DMS153 (cell line): Measurements from ENCODE around the gene C16orf90.

Experiments used
- DNase-seq: peaks from one replicate; lab custom pipeline; 2025; lab: John Stamatoyannopoulos, UW

Gene C16orf90

DNA sequence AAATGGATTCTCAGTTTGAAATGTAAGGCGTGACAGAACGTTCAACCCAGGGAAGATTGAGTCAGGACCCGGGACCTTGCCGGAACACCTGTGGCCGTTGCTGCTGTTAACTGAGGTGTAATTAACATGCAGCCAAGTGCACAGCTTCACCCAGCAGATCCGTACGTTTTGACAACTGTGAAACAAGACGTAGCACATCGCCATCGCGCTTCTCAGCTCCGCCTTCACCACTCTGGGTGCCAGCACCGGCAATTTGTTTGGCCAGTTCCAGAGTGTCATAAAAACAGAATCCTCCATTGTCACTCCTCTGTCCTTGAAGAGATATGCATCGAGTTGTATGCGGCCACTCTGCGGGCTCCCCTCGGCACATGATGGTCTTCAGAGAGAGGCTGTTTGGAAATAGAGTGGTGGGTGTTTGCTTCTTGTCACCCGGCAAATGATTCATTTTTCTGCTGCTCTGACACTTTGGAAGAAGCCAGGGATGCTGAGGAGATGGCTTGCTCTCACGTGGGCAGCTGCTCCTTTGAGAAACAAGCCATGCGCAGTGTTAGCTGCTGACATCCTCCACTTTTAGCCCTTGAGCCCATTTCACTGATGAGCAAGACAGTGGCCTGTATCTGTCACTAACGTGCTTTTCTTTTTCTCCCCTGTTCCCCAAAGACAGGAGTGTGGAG lies 29.2 kb downstream of the C16orf90 start:
- DNase-seq, result no peak

GRCh38 chr16:3465301-3465700 lies 30.0 kb downstream of the C16orf90 start:
- no peak for DNase-seq

- no peak for DNase-seq
These were observed 34.1 kb downstream of the C16orf90 start for GRCh38 chr16:3461151-3461550.

GRCh38 chr16:3460585-3460984 lies 34.7 kb downstream of the C16orf90 start:
- no peak for DNase-seq

DNA sequence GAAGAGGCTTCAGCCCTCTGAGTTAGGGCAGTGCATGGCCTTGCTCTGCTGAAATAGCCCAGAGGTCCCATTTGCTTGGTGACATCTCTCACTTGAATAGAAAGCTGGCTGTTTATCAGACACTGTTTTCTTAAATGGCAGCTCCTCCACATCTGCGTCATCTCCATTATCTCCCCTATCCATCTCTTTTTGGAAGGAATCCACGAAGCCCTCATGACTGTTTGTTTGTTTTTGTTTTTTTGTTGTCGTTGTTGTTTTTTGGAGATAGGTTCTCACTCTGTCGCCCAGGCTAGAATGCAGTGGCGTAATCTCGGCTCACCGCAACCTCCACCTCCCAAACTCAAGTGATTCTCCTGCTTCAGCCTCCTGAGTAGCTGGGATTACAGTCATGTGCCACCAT lies 35.2 kb downstream of the C16orf90 start:
- DNase-seq, result no peak

- no peak for DNase-seq
These were observed 35.7 kb downstream of the C16orf90 start for GRCh38 chr16:3459401-3460090.

DNA sequence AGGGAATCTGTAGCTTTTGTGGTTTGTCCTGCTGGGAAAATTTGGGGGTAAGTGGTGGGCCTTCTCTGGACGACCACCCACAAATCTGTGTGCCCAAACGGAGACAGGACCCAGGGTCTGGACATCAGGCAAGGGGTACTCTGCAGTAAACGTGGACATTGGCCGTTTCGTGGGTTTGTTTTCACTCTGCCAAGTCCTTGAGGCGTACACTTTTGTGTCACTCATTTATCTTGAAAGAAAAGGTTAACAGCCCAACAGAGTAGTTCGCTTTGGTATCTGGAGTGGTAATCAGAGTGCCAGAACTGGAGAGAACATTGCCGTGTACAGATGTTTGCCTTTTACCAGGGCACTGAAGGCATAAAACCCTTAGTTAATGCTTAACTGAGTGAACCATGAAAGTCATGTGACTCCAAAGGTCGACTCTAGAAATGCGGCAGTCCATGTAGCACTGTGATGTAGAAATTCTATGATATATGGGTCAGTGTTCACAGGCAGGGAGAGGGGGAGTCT lies 36.4 kb downstream of the C16orf90 start:
- no peak for DNase-seq

DNA sequence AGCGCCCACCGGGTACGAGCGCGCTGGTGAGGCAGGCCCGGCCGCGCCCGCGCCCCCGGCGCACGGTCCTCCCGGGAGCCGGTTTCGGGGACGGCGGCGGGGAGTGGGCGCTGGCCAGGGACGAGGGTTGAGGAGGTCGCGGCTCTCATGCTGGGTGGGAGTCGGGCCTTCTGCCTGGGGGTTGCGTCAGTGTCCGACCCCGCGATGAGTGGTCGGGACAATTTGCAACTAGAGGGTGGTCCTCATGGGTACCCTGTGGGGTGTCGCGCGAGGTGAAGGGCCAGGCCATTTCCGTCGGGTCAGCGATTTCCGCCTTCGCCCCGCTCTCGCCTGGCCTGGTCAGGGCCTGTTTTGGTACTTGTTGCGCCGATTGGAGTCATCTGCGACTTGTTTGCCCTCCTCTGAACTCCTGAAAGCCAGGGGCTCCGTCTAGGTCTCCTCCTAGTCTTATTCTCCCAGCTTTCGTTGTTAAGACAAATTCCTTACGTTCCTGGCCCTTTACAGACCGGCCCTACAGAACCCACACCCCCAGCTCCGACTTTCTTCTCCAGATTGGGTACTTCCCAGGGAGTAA lies 36.9 kb downstream of the C16orf90 start:
- DNase-seq, result no peak

GRCh38 chr16:3457434-3458252 lies 37.6 kb downstream of the C16orf90 start:
- DNase-seq, result peak; percentile 79

GRCh38 chr16:3454631-3455147 lies 40.6 kb downstream of the C16orf90 start:
- DNase-seq, result no peak

GRCh38 chr16:3454093-3454492 lies 41.2 kb downstream of the C16orf90 start:
- DNase-seq, result no peak

DNA sequence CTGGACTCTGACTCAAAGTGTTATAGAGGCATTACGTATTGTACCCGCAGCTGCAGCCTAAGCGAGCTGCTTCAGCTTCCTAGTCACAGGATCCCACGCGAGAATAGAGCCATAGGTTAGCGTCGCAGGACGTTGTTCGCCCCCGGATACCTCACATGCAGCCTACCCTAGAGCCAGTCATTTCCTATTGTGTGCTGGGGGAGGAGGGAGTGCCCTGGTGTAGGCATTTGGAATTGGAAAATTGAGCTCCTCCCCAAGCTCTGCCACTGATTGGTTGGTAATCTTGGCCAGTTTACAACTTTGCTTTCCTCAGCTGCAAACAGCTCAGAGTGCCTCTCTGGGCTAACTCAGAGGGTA lies 51.3 kb downstream of the C16orf90 start:
- no peak for DNase-seq
